ENCODE measurements around the gene LMF1.
"Not testable (repeated sequence)": the region's sequence is repeated elsewhere in the genome, so short reads cannot be mapped to it uniquely, and the experiment has no call there.

The LMF1 gene

DNA sequence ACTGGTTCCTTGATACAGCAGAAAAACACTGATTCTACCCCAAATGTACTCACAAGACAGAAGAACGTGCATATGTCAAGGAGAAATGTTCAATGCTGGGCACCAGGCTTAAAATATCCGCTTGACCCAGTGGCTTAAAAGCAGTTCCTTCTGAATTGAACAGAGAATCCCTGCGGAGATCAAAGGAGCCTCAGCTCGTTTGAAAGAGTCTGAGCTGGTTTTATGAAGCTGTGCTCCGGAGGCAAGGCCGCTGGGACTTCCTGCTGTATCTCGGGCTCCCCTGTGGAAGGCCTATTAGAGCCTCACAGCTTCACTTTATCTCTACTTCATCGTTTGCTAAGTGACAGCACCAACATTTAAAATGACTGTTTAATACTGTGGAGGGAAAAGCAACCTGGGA, 2.2 kb downstream of the LMF1 start:
- FAIRE-seq, result no peak

DNA sequence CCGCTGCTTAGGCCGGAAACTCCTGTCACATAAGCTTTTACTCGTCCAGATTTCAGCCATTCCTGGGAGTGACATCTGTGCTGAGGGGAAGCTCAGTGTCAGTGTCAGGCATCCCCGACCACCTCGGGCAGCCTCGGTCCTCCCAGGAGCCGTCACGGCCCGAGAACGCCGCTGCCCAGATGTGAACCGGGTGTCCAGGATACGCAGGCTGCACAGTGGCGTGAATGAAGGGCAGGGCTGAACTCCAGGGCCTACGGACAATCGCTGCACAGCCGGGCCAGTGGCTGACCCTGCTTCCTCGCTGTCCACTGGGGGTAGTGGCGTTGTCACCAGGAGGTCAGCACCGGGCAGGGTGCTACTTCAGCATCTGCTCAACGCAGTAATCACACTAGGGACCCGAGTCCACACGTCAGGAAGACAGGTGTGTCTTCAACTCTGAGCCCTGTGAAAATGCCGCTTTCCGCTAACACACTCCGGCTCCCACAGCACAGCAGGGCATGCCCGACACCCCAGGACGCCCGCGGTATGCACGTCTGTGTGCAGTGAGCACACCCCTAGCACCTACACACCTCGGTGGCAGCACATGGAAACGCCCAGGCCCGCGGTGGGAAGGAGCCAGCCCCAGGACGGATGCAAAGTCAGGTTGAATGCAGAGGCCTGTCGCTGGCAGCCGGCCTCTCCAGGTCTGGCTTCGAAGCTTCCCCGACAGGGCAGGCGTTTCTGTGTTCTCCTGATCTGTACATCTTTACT, 3.1 kb downstream of the LMF1 start:
- FAIRE-seq, result no peak

DNA sequence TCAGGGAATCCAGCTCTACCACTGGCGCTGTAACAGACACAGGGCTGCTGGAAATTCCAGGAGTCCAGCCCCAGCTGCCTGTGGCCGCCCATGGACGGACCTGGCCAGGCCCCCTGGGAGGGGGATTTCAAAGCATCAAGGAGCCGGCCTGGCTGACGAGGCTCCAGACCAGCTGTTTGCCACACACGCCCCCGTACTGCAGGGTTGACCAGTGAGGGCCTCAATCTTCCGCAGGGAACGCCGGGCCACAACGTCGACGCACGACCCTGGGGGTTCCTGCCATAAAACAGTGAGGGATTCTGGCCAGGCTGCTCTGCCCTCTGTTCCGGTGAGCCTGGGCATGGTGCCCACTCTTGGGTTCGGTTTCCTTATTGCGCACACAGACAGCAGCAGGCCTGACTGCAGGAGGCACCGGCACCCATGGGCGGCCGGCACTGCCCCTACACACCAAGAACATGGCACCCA, 3.7 kb downstream of the LMF1 start:
- no peak for FAIRE-seq

DNA sequence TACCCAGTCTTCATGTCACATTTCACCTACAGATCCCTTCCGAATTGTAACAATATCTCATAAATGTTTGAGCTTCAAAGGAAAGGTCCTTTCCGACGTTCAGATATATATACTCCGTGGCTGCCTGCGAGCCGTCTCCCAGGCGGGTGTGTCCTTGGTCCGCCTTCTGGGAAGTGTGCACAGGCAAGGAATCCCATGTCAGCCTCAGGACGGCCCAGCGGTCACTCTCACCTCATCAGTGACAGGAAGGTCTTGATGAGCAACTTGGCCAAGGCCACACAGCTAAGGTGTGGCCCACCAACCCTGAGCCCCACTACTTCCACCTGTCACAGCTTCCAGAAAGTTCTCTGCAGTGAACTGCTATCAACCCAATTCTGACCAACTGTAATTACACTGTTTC, 4.3 kb downstream of the LMF1 start:
- no peak for FAIRE-seq

DNA sequence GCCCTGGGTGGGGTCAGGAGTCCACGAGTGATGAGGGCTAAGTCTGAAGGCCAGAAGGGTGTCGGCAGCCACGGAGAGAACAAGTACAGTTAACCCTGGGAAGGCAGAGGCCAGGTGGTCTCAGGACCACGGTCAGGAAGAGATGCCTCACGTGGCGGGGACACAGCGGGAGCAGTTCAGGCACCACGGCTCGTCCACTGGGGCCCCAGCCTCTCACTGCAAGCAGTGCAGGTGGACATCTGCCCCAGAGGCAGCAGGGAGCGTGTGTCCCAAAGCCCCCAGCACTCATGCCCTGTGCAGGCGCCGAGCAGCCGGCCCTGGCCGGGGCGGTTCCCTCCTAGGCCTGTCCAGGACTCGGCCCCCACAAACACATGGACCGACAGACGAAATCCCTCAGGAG, 4.7 kb downstream of the LMF1 start:
- FAIRE-seq, result no peak

DNA sequence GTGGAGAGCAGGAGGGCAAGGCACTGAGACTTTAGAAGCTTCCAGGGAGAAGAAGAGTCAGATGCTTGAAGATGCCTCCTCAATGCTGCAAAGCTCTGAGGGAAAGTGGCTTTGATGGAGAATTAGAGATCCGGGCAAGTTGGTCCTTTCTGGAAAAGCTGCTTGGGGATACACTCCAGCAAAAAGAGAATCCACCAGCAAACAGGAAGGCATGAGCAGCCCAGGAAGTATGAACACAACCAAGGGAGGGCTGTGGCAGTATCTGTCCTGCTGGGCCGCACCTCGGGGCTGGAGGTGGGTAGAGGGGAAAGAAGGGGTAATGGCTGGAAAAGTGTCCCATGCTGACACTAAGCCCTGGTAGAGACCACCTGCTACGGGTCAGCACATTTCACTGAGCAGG, 5.3 kb downstream of the LMF1 start:
- no peak for FAIRE-seq

DNA sequence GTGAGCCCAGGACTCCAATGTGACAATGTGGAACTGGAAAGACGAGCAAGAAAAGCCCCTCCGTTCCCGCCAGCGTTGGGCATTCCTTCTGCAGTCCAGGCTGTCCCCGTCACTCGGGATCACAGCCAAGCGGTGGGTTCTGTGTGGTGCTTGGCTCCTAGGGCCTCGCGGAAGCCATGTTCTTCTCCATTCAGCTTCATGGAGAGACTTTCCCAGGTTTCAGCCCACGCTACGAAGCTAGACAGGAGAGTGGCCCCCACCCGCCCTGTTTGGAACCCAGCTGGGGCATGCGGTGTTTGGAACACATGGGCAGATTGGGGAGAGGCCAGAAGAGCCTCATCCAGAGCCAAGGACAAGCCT, 5.8 kb downstream of the LMF1 start:
- no peak for FAIRE-seq

DNA sequence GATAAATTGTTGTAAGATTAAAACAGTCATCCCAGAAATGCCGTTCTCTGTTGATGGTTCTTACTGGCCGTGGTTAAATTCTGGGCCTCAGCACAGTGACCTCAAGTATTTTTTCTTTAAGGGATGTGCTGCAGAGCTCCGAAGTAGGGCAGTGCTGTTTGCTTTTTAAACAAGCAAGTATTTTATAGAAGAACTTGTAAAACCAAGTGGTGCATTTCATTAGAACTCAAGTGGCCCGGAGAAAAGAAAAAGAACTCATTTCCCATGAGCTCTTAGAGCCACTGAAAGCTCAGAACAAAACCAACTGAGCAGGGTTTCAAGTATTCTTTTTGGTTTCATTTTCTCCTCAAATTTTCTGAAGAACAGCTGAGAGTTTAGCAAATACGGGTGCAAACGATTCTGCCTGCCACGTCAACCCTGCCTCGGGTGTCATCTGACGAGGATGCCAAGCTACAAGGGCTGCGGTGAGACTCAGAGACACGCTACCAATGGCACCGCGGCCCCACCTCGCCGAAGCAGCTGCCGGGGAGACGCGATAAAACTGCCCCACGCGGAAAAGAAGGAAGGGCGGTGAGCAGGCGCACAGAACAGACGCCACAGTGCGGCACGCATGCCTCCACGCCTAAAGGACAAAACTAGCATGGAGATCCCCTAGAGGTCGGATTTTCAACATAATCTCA, 6.3 kb downstream of the LMF1 start:
- no peak for FAIRE-seq

DNA sequence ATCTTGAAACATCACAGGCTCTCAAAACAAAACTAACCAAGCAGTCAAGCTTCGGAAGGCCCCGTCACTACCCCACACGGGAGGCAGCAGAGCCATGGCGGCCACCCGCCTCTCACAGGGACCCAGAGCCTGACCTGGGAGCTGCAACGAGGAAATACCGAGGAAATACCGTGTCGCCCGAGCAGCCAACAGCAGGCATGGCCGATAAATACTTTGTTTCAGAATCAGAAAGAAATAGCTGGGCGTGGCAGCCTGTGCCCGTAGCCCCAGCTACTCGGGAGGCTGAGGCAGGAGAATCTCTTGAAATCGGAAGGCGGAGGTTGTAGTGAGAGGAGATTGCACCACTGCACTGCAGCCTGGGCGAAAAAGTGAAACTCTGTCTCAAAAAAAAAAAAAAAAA, 6.9 kb downstream of the LMF1 start:
- no peak for FAIRE-seq

DNA sequence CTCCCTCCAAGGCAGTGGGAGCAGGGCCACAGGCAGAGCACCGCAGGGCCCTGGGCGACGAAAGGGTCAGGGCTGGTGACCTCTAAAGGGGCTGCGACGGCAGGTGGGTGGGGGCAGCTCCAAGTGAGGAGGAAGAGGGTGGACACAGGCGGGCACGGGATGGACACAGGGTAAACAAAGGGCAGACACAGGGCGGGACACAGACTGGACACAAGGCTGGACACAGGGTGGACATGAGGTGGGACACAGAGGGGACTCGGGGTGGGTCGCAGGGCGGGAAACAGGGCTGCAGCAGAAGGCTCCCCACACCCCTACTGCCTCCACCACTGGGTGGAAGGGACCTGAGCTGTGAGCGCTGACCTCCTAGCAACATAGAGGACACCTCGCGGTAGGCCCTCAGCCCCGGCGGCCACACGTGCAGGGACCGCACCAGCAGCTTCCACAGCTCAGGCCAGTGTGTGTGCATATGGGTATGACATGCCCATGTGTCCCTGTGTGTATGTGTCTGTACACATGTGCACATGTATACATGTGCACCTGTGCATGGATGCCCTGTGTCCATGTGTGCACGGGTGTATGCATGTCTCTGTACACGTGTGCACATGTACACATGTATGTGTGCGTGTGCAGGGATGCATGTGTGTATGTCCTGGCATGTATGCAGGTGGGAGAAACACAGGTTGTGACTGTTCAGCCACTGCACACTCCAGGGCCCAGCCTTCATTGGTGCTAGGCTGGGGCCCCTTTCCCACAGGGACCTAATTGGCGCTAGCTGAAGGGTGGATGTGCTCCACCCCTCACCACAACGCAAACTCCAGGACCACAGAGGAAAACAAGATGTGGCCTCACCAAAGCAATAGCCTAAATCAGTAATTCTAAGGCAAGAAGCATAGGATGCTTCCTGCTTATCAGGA, 7.6 kb downstream of the LMF1 start:
- FAIRE-seq, result no peak

DNA sequence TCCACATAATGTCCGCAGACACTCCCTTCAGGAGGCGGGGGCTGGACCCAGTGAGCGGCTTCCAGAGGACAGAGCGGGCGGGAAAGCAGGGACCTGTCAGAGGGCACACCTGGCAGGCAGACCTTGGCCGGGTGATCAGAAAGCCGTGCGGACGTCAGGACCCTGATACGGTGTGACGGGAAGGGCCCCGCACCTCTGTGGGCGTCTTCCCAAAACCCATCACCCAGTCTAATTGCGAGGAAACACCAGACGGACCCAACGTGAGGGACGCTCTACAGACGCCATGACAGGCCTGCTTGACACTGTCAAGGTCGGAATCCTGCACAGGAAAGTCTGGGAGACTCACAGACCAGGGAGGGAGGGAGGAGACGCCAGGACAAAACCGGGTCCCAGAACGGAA, 8.4 kb downstream of the LMF1 start:
- no peak for FAIRE-seq

DNA sequence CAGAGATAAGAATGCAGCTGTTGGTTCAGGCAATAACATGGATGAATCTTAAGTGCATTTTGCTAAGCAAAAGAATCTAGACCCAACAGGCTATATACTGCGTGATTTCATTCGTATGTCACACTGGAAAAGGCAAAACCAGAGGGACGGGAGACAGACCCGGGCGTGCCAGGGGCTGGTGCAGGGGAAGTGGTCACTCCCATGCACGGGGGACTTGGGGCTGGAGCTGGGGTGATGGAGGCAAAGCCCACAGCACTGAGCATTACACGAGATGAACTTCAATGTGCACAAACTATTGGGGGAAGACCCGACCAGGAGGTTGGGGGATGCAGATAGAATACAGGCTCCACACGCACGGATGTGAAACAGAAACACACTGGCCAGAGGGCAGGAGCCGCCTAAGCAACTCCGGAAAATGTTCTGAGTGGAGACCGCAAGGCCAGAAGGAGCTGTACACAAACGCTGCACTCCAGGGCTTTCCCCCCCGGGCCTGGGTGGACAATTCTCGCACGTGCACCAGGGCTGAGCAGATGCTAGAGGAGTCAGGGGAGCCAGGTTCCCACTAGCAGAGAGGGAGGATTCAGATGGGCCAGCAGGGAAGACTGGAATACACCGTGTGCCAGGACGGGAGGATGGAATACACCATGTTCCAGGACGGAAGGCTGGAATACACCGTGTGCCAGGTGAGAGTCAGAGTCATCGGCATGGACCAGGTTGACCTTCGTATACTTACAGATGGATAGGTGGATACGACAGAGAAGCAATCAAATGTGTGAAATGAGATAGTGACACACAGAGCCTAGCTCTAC, 11.3 kb downstream of the LMF1 start:
- FAIRE-seq, result no peak

DNA sequence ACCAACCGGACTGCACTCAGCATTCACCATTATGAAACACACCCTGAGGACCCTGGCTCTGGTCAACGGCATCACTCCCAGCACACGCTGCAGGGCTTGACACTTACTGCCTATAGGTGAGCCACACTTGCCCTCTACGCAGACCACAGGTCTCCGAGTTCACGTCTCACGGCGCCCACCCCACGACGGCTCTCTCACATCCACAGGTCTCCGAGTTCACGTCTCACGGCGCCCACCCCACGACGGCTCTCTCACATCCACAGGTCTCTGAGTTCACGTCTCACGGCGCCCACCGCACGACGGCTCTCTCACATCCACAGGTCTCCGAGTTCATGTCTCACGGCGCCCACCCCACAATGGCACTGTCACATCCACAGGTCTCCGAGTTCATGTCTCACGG, 15.0 kb downstream of the LMF1 start:
- FAIRE-seq, result not testable (repeated sequence)

DNA sequence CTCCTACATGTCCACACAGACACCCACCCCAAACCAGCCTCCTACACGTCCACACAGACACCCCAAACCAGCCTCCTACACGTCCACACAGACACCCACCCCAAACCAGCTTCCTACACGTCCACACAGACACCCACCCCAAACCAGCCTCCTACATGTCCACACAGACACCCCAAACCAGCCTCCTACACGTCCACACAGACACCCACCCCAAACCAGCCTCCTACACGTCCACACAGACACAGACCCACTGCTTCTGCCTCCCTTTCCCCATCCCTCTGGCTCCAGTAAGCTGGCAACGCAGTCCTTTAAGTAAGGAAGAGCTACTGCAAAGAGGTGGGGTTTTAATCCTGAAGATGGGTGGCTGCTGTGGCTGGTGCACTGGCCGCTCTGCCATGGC, 17.0 kb downstream of the LMF1 start:
- FAIRE-seq, result peak; percentile 53

DNA sequence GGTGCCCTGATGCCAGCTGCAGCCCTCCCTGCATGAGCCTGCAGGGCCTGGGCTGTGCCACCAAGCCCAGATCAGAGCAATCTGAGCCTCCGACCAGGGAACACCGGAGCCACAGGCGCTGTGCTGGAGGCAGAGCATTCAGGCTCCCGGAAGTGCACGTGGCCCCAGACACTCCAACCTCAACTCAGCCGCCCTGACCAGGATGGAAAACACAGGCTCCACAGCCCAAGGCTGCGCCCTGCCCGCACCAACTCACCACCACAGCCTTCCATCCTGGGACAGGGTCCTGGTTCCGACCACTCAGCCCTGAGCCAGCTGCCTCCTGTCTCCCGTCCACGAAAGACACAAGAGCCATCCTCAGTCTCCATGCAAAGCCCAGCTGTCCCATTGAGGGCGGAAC, 18.5 kb downstream of the LMF1 start:
- FAIRE-seq, result no peak

DNA sequence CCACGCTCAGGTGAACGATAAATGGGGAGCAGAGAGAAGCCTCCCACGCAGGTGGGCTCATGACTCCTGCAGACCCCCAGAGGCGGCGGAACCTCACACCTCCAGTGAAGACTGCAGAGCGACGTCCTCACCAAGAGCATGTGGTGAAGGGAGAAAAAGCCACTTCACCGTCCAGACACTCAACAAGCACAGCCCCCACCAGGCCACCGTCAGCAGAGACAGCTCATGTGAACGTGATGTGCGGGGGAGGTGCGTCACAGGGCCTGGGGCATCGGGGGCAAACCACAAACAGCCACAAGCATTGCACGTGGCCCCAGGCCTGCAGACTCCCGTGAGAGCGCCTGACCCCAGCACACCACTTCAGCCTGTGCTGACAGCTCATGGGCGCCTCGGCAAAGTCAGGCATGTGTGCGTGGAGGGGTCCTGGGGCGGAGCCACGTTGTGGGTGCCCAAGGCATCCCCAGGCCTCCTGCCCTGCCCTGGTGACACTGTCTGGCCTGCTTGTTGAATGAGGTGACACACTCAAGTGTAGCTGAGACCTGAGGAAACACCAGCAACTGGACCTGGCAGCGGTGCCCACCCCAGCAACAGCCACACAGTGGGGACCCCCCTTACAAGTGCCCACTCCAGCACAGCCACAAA, 19.0 kb downstream of the LMF1 start:
- FAIRE-seq, result no peak

DNA sequence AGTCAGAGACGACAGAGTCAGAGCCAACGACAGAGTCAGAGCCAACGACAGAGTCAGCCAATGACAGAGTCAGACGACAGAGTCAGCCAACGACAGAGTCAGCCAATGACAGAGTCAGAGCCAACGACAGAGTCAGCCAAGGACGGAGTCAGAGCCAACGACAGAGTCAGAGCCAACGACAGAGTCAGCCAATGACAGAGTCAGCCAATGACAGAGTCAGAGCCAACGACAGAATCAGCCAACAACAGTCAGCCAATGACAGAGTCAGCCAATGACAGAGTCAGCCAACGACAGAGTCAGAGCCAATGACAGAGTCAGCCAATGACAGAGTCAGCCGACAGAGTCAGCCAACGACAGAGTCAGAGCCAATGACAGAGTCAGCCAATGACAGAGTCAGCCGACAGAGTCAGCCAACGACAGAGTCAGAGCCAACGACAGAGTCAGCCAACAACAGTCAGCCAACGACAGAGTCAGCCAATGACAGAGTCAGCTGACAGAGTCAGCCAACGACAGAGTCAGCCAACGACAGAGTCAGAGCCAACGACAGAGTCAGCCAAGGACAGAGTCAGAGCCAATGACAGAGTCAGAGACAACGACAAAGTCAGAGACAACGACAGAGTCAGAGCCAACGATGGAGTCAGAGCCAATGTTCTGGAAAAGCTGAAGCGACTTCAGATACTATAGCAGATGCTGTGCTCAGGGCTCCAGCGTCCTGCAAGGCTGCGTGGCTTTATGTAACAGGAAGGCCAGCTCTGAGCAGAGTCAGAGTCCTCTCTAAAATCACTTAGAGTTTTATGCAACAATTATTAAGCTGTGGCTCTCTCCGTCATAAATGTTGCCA, 19.8 kb downstream of the LMF1 start:
- not testable (repeated sequence) for FAIRE-seq

DNA sequence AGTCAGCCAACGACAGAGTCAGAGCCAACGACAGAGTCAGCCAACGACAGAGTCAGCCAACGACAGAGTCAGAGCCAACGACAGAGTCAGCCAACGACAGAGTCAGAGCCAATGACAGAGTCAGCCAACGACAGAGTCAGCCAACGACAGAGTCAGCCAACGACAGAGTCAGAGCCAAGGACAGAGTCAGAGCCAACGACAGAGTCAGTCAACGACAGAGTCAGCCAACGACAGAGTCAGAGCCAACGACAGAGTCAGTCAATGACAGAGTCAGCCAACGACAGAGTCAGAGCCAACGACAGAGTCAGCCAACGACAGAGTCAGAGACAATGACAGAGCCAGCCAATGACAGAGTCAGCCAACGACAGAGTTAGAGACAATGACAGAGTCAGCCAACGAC, 22.0 kb downstream of the LMF1 start:
- FAIRE-seq, result not testable (repeated sequence)

DNA sequence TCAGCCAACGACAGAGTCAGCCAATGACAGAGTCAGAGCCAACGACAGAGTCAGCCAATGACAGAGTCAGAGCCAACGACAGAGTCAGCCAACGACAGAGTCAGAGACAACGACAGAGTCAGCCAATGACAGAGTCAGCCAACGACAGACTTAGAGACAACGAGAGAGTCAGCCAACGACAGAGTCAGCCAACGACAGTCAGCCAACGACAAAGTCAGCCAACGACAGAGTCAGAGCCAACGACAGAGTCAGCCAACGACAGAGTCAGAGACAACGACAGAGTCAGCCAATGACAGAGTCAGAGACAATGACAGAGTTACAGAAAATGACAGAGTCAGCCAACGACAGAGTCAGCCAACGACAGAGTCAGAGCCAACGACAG, 22.9 kb downstream of the LMF1 start:
- not testable (repeated sequence) for FAIRE-seq

DNA sequence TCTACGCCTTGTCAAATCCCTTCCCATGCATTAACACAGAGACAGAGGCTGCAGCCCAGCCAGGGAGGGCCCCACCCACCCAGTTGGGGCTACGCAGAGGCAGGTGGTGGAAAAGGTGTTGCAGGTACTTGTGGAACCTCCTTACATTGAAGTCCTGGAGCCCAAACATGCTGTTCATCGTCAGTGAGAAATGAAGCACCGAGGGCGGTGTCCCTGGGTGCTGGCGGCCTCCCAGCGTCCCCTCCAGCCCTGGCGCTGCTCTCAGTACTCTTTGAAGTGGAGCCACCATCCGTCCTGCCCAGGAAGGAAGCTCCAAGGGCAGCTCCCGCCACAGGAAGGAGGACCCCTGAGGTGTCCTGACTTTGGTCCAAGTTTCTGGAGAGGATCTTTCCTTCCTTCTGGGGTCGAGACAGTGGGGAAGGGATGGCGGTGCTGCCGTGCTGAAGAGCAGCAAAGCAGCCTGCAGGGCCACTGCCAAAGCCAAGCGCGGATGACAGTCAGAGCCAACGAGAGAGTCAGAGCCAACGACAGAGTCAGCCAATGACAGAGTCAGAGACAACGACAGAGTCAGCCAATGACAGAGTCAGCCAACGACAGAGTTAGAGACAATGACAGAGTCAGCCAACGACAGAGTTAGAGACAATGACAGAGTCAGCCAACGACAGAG, 23.4 kb downstream of the LMF1 start:
- no peak for FAIRE-seq

DNA sequence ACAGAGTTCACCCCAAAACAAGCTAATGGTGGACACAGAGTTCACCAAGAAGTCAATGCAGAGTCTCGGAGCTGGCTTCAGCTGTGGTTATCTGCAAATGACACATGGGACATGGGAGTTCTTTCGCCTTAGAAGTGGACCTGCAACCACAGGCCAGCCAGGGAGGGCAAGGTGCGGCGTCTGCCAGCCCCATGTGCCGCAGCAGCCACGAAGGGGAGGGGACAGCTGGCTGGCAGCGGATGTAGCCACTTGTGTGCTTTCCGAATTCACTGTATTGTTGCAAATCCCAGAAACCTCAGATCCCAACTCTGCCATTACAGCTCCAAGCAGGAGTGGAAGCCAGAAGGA, 24.8 kb downstream of the LMF1 start:
- no peak for FAIRE-seq

All from islet of Langerhans (tissue), 1 donor.